Stimulated activated CD4-positive, alpha-beta T cell treated with anti-CD3 and anti-CD28 coated beads, TNF-alpha, amount 100 ng/mL, for 24 hours (primary cell): ENCODE data around the gene APOBR.
"Not testable (repeated sequence)": the region's sequence is repeated elsewhere in the genome, so short reads cannot be mapped to it uniquely, and the experiment has no call there.

ENCODE experiments used
- DNase-seq, 3 experiments: peaks; one replicate each; pipeline ENCODE4 v3.0.0-alpha.2; 2020; ENCODE audit warnings: low read depth in 3 of 3

APOBR gene

GRCh38 chr16:28494121-28494851 lies at the start of gene APOBR:
TSS of gene APOBR (plus strand) at chr16:28494643. CDS start at chr16:28494682, 39 bp downstream.
- DNase-seq = peak; percentile 73 to 83 (median 73)

DNA sequence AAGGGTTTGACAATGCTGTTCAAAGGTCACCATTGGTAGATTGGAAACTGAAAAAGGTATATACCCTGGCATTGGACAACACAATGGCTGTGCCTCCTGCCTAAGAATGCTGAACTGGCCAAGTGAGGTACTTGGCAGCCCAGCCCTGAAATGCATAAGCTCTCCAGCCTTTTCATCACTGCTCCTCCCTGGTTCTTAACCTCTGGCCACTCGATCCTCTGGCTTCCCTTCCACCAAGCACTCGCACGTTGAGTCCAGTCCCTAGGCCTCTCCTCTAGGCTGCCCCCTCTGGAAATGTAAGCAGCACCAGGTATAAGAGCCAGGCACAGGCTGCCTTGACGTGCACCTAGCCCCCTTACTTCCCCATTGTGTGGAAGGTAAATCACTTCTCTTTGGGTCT lies 48.1 kb upstream of the APOBR start:
- not testable (repeated sequence) for DNase-seq

DNA sequence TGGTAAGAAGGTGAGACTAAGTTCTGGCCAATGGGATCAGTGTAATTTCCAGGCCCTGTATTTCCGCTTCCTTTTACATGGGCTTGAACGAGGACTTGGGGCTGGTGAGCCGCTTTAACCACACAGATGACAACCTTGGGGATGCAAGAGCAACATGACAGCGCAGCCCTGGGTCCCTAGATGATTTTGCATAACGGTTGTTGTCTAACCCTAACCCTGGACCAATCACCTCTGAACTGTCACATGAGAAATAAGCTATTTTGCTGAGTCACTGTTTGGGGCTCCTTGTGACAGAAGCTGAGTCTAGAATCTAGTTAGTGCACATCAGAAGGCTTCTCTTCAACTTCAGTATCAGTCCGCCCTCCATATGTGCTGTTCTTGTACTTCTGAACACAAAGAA lies 47.4 kb upstream of the APOBR start:
- not testable (repeated sequence) for DNase-seq

DNA sequence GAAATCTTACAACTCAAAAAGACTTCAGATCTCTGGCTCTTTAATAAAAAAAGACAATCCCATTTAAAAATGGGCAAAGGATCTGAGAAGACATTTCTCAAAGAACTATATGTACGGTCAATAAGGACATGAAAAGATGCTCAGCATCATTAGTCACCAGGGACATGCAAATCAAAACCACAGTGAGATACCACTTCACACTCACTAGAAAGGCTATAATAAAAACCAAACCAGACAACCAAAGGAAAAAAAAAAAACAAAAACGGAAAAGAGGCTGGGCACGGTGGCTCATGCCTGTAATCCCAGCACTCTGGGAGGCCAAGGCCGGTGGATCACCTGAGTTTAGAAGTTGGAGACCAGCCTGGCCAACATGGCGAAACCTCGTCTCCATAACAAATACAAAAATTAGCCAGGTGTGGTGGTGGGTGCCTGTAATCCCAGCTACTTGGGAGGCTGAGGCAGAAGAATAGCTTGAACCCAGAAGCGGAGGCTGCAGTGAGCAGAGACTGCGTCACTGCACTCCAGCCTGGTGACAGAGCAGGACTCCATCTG lies 20.7 kb upstream of the APOBR start:
- DNase-seq = no peak

DNA sequence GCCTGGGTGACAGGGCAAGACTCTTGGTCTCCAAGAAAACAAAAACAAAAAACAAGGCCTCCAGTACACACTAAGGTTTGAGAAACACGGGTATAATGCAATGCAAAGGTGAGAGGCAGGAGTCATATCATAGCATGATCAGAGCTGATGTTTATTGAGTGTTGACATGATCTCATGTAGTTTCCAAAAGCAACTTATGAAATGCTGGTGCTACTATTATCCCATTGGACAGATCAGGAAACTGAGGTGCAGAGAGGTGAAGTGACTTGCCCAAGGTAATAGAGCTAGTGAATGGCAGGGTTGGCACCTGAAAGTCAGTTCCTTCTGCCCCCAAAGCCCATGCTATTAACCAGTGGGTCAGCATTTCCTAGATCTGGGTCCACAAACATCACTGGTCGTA lies 19.2 kb upstream of the APOBR start:
- no peak for DNase-seq

DNA sequence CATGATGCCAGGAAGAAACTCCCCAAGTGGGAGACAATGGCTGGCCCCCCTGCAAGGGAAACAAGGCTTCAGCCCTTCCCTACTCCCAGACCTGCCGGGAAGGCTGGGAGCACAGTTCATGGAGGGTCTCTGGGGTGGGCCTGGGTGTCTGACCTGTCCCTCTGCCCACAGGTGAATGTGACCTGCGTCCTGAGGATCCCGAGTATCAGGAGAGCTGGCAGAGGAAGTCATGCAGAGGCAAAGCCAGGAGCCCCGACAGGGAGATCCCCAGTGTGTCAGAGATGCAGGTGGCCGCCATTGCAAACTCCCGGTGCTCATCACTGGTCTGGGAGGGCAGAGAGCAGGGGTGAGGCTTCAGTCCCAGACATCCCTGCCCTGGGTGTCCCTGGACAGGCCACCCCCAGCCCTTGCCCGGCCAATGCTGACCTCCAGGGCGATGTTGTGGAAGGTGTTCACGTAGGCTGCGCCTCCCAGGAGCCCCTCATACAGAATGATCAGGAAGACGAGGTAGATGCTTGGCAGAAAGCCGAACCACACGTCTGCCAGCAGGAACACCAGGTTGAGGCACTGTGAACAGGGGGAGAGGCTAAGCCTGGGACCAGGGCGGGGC lies 17.0 kb upstream of the APOBR start:
- no peak for DNase-seq

GRCh38 chr16:28478506-28479180 lies 15.8 kb upstream of the APOBR start:
- no peak for DNase-seq

DNA sequence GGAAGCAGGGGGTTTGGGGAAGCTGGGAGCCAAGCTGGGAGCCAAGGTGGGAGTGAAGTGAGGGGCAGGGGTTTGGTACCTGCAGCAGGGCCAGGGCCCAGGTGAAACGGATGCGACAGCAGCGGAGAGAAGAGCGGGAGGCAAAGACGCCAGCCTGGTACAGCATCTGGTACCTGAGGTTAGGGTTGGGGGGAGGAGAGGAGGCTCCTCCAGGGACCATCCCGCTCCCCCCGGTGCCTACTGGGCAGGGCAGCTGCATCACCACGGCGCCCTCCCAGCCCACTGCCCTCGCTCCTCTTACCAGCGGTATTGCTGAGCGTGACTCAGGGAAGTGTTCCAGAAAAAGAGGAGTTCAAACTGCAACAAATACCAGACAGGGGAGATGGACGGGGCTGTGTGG lies 12.4 kb upstream of the APOBR start:
- DNase-seq = no peak

GRCh38 chr16:28483361-28483760 lies 11.1 kb upstream of the APOBR start:
- not testable (repeated sequence) for DNase-seq

GRCh38 chr16:28486266-28486665 lies 8.2 kb upstream of the APOBR start:
- DNase-seq = no peak

- no peak for DNase-seq
These were observed 3.0 kb upstream of the APOBR start for GRCh38 chr16:28491230-28491969.

DNA sequence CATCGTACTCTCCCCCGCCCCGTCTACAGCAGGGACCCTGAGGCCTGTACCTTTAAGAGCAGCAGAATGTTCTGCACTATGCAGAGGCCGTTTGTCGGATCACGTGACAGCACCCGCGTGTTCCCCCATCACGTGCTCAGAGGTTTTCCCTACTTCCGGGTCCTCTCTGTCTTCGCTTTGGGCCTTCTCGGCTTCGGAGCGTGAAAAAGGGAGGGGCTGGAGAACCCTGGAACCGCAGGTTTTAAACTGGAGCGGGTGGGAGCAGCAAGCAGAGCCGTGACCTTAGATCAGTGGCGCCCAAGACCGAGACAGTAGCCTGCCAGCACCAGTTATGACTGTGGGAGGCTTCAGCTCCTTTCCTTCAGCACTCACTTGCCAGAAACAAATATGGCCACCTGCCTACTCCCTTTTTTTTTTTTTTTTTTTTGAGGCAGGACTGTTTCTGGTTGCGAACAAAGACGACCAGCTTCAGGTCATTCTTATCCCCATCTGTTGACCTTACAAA lies 2.4 kb upstream of the APOBR start, which contains the start of gene CLN3:
Gene CLN3, minus strand, starts transcription at position 105 of the 505 bp plus-strand sequence. CDS start 315 bp downstream, outside the sequence.
- DNase-seq = peak; percentile 74 to 83 (median 83)

DNA sequence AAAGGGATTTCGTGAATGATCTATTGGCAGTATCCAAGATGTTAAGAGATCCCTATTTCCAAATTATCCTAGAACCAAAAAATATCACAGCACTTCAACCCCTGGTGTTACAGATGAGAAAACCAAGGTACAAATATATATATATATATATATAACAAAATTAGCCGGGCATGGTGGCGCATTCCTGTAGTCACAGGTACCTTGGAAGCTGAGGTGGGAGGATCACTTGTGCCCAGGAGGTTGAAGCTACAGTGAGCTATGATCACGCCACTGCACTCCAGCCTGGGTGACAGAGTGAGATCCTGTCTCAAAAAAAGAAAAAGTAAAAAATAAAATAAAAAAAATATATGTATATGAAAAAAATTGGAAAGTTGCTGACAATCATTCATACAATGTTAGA lies 1.9 kb upstream of the APOBR start:
- DNase-seq = no peak

DNA sequence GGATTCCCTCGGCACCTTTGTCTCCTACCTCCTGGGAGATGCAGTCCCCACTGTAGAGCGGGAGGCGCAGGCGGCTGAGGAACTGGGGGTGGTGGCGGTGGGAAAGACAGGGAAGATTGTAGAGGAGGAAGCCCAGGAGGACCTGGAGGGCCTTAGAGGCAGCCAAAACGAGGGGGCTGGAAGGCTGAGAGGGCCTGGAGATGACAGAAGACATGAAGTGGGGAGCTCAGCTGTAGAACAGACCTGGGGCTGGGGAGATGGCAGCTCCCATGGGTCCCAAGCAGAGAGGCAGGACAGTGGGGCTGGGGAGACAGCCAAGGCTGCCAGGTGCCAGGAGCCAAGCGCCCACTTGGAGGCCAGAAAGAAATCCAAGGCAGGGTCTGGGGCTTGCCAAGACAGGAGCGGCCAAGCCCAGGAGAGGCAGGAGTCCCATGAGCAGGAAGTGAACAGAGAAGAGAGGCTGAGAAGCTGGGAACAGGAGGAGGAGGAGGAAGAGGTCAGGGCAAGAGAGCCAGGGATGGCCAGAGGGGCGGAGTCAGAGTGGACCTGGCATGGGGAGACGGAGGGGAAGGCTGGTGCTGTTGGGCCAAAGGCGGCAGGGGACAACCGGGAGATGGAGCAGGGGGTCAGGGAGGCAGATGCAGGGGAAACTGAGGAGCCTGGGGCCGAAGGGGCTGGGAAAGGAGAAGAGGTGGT lies 803 bp downstream of the APOBR start:
- no peak for DNase-seq

DNA sequence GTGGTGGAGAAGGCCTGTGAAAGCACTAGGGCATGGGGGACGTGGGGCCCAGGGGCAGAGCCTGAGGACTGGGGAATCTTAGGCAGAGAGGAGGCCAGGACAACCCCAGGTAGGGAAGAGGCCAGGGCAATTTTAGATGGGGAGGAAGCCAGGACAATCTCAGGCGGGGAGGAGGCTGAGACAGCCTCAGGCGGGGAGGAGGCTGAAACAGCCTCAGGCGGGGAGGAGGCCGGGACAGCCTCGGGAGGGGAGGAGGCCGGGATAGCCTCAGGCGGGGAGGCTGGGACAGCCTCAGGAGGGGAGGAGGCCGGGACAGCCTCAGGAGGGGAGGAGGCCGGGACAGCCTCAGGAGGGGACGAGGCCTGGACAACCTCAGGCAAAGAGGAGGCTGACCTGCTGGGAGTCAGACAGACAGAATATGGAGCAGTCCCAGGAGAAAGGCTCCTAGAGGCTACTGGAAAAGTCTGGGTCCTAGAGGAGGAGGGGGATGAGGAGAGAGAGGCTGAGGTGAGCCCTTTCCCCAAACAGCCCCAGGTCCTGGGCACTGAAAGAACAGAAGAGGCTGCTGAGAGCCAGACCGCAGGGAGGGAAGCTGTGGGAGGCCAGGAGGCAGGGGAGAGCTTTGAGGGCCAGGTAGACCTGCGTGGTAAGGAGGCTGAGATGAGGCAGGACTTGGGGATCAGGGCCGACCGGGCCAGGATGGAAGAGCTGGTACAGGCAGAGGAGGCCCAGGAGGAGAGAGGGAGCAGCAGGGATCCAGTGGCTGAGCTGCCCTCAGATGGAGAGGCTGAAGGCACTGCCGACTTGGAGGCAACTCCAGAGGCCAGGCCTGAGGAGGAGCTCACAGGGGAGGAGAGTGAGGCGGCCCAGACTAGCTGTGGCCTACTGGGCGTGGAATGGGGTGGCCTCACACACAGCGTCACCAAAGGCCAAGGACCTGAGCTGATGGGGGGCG lies 1.6 kb downstream of the APOBR start:
- DNase-seq = no peak

GRCh38 chr16:28496844-28497243 lies 2.4 kb downstream of the APOBR start:
- DNase-seq = no peak

DNA sequence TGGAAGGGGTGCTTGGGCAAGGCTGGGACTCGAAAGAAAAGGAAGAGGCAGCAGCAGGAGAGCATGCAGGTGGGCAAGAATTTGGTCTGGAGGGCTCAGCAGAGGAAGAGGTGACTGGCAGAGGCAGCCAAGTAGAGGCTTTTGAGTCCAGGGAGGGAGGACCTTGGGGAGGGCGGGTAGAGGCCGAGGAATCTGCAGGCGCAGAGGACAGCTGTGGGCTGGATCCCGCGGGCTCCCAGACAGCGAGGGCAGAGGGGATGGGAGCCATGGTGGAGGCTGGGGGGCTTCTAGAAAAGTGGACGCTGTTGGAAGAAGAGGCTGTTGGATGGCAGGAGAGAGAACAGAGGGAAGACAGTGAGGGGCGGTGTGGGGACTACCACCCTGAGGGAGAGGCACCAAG lies 2.9 kb downstream of the APOBR start:
- DNase-seq = no peak

DNA sequence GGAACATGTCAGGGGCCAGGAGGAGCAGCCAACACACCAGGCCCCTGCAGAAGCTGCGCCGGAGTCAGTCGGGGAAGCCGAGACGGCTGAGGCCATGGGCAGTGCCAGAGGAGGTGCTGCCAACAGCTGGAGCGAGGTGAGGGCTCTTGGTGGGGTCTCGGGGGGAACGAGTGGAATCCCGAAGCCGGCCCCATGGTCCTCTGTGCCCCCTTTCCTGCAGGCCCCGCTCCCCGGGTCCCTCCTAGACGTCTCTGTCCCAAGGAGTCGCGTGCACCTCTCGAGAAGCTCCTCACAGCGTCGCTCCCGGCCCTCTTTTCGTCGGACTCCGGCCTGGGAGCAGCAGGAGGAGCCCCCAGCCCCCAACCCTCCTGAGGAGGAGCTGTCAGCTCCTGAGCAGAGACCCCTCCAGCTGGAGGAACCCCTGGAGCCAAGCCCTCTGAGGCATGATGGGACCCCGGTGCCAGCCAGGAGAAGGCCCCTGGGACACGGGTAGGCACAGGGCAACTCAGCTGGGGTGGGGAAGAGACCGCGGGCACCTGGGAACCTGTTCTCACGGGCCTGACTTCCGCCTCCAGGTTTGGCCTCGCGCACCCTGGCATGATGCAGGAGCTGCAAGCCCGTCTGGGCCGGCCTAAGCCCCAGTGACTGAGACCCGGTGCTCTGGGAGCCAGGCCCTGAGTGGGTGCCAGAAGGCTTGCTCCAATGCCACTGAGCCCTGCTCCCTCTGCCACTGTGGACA lies 3.6 kb downstream of the APOBR start:
- DNase-seq = no peak
